ENCODE data around the gene C5. TPM values are rescaled to one million over a fixed set of nuclear protein-coding genes. Genes with fewer than 3 reads are reported as not detected.

Gene C5
- total RNA-seq, 1 experiment from 2014 or later, result 10.2 TPM

DNA sequence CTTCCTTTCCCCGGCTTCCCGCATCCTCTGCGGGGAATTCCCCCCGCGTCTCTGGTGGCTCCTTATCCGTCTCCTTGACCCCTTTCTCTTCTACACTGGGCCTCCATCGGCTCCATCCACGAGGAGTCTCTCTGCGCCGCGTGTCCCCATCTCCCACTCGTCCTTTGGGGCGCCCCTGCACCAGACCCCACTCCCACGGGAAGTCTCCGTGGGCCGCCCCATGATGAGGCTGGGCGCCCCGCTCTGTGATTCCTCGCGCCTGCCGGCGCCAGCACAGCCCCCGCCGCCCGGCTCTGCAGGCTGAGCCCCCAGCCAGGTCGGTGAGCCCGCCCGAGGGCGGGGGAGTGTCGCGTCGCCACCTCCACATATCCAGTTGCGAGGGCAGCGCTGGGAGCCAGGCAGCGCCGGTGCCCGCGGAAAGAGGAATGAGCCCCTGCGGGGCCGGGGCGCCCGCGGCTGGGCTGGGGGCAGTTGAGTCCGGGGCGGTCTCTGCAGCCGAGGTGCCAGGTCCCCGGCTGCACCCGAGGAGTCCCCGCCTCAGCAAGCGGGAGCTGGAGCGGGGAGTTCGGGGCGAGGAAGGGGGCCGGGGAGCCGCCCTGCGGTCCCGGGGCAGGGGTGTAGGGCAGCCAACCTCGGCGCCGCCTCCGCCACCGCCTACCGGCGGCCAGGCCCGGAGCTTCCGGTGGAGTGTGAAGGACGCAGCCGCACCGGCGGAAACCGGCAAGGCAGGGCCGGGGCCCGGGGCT lies 121.4 kb downstream of the C5 start:
- Histone ChIP-seq H3K9me3 (ENCODE audit: low read length) (no peaks in the 10 kb centered on the region), H3K27ac (ENCODE audit: low read length) (peak overlapping the region; percentile 95), H3K4me1 (ENCODE audit: low read length) (peaks cover 92% of the 10 kb centered on the region), H3K36me3 (ENCODE audit: insufficient read depth, low read length) (0 out of 2 replicates have a peak, but pooled peaks cover 9% of the 10 kb centered on the region), H3K9me2 (replicated peaks; ENCODE audit: insufficient read depth, low read length) (no peaks in the 10 kb centered on the region), H3K9ac (ENCODE audit: low read length) (peak overlapping the region; percentile 92), H2AFZ (ENCODE audit: low read length) (no peak overlapping the region), H4K20me1 (ENCODE audit: insufficient read depth, low read depth, low read length) (no peaks in the 10 kb centered on the region), H3K4me3 (ENCODE audit: low read length) (peak overlapping the region; percentile 73), H3K27me3 (ENCODE audit: low read length) (no peaks in the 10 kb centered on the region), H3K4me2 (ENCODE audit: low read depth, low read length, poor library complexity, severe bottlenecking) (peak overlapping the region; percentile 80), H3K79me2 (ENCODE audit: low read length) (no peaks in the 10 kb centered on the region)
- DNase-seq, result peak; percentile 84

- Histone ChIP-seq H3K9me3 (ENCODE audit: low read length) (no peaks in the 10 kb centered on the region), H3K9ac (ENCODE audit: low read length) (peak overlapping the region; percentile 92), H3K79me2 (ENCODE audit: low read length) (no peaks in the 10 kb centered on the region), H3K4me3 (ENCODE audit: low read length) (peak overlapping the region; percentile 73), H3K9me2 (replicated peaks; ENCODE audit: insufficient read depth, low read length) (no peaks in the 10 kb centered on the region), H3K4me1 (ENCODE audit: low read length) (peaks cover 92% of the 10 kb centered on the region), H3K27ac (ENCODE audit: low read length) (peak overlapping the region; percentile 95), H3K27me3 (ENCODE audit: low read length) (no peaks in the 10 kb centered on the region), H2AFZ (ENCODE audit: low read length) (no peak overlapping the region), H3K4me2 (ENCODE audit: low read depth, low read length, poor library complexity, severe bottlenecking) (peak overlapping the region; percentile 80), H3K36me3 (ENCODE audit: insufficient read depth, low read length) (0 out of 2 replicates have a peak, but pooled peaks cover 9% of the 10 kb centered on the region), H4K20me1 (ENCODE audit: insufficient read depth, low read depth, low read length) (no peaks in the 10 kb centered on the region)
- DNase-seq, result peak; percentile 76
These were observed 122.0 kb downstream of the C5 start for GRCh38 chr9:120928015-120928482.

- Histone ChIP-seq H3K79me2 (ENCODE audit: low read length) (no peaks in the 10 kb centered on the region), H3K9me2 (replicated peaks; ENCODE audit: insufficient read depth, low read length) (no peaks in the 10 kb centered on the region), H3K9me3 (ENCODE audit: low read length) (no peaks in the 10 kb centered on the region), H3K36me3 (ENCODE audit: insufficient read depth, low read length) (0 out of 2 replicates have a peak, but pooled peaks cover 9% of the 10 kb centered on the region), H3K4me1 (ENCODE audit: low read length) (peaks cover 92% of the 10 kb centered on the region), H3K27ac (ENCODE audit: low read length) (peak overlapping the region; percentile 95), H3K4me3 (ENCODE audit: low read length) (peak overlapping the region; percentile 73), H3K9ac (ENCODE audit: low read length) (peak overlapping the region; percentile 92), H2AFZ (ENCODE audit: low read length) (no peak overlapping the region), H3K27me3 (ENCODE audit: low read length) (no peaks in the 10 kb centered on the region), H3K4me2 (ENCODE audit: low read depth, low read length, poor library complexity, severe bottlenecking) (peak overlapping the region; percentile 80), H4K20me1 (ENCODE audit: insufficient read depth, low read depth, low read length) (no peaks in the 10 kb centered on the region)
- DNase-seq, result peak; percentile 63
These were observed 122.6 kb downstream of the C5 start for GRCh38 chr9:120927269-120928014.

DNA sequence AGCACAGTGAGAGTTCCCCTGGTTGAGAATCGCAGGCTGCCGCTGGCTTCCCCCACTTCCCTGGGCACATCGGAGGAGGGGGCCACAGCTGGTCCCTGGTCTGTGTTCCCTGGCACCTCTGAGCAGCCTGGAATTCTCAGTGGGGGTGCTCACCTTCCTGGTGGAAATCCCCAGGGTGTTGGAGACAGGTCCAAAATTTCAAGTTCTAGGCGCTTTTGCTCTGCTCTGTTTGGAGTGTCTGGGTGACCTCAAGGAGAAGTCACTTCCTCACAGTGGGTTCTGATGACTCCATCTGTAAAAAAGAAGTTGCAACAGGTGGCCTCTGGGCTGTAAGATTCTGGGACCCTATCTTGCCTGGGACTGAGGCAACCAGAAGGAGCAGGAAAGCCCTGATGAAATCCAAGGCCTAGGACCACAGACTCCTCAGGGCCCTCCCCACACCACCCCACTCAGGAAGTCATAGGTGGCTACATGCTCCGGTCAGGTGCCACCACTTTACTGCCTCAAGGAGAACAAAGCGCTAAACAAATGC lies 123.6 kb downstream of the C5 start, which contains the start of gene TRAF1:
Gene TRAF1 (minus strand): TSS at position 400 of the 532 bp plus-strand sequence. CDS start 721 bp downstream, outside the sequence.
- Histone ChIP-seq H2AFZ (ENCODE audit: low read length) (no peak within 1 kb of the TSS), H3K4me1 (ENCODE audit: low read length) (peaks cover 92% of the 10 kb centered on the region), H3K9me2 (replicated peaks; ENCODE audit: insufficient read depth, low read length) (no peaks in the 10 kb centered on the region), H3K36me3 (ENCODE audit: insufficient read depth, low read length) (0 out of 2 replicates have a peak, but pooled peaks cover 9% of the 10 kb centered on the region), H3K79me2 (ENCODE audit: low read length) (no peaks in the 10 kb centered on the region), H3K27ac (ENCODE audit: low read length) (peak within 1 kb of the TSS; percentile 95), H3K9ac (ENCODE audit: low read length) (peak within 1 kb of the TSS; percentile 92), H4K20me1 (ENCODE audit: insufficient read depth, low read depth, low read length) (no peaks in the 10 kb centered on the region), H3K4me3 (ENCODE audit: low read length) (peak within 1 kb of the TSS; percentile 73), H3K4me2 (ENCODE audit: low read depth, low read length, poor library complexity, severe bottlenecking) (peak within 1 kb of the TSS; percentile 80), H3K9me3 (ENCODE audit: low read length) (no peaks in the 10 kb centered on the region), H3K27me3 (ENCODE audit: low read length) (no peaks in the 10 kb centered on the region)
- peak; percentile 71 for DNase-seq

DNA sequence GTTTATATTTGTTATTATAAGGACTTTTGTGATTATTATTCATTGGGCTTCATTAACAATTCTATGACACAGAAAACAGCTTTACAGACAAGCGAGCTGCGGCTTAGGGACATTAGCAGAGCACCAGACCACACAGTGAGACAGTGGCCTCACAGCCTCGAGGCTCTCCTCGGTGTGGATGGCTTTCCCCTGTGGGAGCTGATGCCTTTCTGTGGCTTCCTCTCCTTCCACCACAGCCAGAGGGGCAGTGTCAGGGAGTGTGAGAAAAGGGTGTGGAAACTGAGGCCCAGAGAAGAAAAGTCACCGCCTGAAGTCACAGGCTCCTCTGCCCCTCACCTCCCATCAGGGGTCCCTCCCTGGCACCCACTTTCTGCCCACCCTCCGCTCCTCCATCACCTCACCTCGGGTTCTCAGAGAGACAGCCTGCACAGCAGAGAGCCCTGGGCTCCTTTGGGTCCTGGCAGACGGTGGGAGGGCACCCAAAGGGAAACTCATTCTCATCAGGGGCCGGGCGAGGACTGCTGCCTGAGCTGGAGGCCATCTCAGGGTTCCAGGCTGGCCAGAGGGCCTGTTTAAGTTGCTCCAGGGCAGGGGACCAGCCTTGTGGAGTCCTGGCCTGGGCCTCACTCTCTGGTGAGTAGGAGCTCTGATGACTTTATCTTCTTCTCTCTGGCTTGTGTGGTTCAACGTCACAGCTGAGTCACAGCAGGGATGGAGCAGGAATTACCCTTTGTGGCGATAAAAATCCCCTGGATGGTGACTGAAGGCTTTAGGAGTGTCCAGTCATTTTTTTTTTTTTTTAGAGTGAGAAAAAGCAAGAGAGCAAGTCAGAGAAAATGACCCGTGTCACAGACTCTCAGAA lies 124.3 kb downstream of the C5 start:
- H3K27me3 ChIP-seq (ENCODE audit: low read length), result no peaks in the 10 kb centered on the region
- peak overlapping the region; percentile 73 for H3K4me3 ChIP-seq (ENCODE audit: low read length)
- no peaks in the 10 kb centered on the region for H3K9me2 ChIP-seq (replicated peaks; ENCODE audit: insufficient read depth, low read length)
- H3K27ac ChIP-seq (ENCODE audit: low read length), result peak overlapping the region; percentile 95
- DNase-seq, result peak; percentile 67
- H3K4me2 ChIP-seq (ENCODE audit: low read depth, low read length, poor library complexity, severe bottlenecking), result peak overlapping the region; percentile 80
- 0 out of 2 replicates have a peak, but pooled peaks cover 9% of the 10 kb centered on the region for H3K36me3 ChIP-seq (ENCODE audit: insufficient read depth, low read length)
- H3K79me2 ChIP-seq (ENCODE audit: low read length), result no peaks in the 10 kb centered on the region
- H3K9ac ChIP-seq (ENCODE audit: low read length), result peak overlapping the region; percentile 92
- H2AFZ ChIP-seq (ENCODE audit: low read length), result no peak overlapping the region
- peaks cover 92% of the 10 kb centered on the region for H3K4me1 ChIP-seq (ENCODE audit: low read length)
- no peaks in the 10 kb centered on the region for H4K20me1 ChIP-seq (ENCODE audit: insufficient read depth, low read depth, low read length)
- H3K9me3 ChIP-seq (ENCODE audit: low read length), result no peaks in the 10 kb centered on the region

DNA sequence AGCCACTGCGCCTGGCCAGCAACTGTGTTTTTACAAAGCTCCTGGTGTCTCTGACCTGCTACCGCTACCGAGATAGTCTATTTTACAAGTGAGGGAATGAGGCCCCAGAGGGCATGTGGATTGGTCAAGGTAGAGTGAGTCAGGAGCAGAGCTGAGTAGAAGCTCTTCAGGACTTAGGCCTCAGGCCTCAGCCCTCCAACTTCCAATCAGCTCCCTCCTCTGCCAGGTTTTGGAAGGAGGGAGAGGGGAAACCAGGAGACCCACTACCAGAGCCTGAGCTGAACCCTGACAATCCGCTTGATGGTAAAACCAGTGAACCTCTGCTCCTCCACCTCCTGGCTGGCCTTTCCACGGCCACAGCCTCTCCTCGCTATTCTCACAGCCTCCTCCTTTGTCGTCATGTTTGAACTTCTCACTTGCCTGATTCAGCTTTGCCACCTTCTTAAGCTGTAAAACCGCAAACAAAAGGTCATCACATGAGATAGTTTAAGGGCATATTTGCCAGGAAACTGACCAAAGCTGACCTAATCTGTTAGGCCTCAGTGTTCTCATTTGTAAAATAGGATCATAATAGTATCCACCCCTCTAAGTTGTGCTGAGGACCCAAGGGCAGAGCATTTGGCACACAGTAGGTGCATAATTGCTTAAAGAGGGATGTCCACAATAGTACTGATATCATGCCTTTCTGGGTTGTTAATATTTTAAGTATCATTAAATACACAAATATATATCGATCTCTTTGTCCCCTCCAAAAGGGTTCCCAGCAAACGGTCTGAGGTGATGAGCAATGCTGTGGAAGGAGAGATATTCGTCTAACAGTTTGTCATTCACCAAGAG lies 125.2 kb downstream of the C5 start:
- Histone ChIP-seq H3K79me2 (ENCODE audit: low read length) (no peaks in the 10 kb centered on the region; the same call in 1 of the 2 replicates), H3K9me2 (replicated peaks; ENCODE audit: insufficient read depth, low read length) (no peaks in the 10 kb centered on the region), H2AFZ (ENCODE audit: low read length) (no peak overlapping the region), H3K27ac (ENCODE audit: low read length) (peak overlapping the region; percentile 95), H3K36me3 (ENCODE audit: insufficient read depth, low read length) (0 out of 2 replicates have a peak, but pooled peaks cover 11% of the 10 kb centered on the region), H3K4me3 (ENCODE audit: low read length) (peak overlapping the region; percentile 73), H3K9me3 (ENCODE audit: low read length) (no peaks in the 10 kb centered on the region), H3K9ac (ENCODE audit: low read length) (peak overlapping the region; percentile 92), H3K4me2 (ENCODE audit: low read depth, low read length, poor library complexity, severe bottlenecking) (peak overlapping the region; percentile 80), H3K4me1 (ENCODE audit: low read length) (peaks cover 96% of the 10 kb centered on the region), H3K27me3 (ENCODE audit: low read length) (no peaks in the 10 kb centered on the region), H4K20me1 (ENCODE audit: insufficient read depth, low read depth, low read length) (no peaks in the 10 kb centered on the region)
- no peak for DNase-seq
